Fibroblast of skin of scalp (primary cell): Measurements from ENCODE around the gene ANKRD36C.
A peak's percentile ranks its signal among the peaks of the same experiment; 100 is the strongest.
"Not testable (repeated sequence)": the region's sequence is repeated elsewhere in the genome, so short reads cannot be mapped to it uniquely, and the experiment has no call there.

Experiments
- DNase-seq: peaks from one replicate; pipeline ENCODE4 v3.0.0-alpha.2; 2013

The ANKRD36C gene

DNA sequence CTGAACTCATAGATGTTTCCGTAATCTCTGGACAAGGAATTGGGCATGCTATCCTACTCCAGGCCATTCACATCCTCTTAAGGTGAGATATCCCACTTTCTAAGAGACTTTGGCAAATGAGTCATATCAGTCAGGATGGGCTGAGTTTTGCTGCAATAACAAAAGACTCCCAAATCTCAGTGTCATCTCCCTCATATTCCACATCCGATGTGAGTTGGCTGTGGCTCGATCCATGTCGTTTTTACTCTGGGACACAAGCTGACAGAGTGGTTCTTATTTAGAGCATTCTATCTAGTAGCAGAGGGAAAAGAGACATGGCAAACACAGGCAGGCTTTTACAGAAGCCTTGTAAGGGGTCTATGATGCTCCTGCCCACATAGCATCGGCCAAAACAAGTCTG is 14.6 kb upstream of the ANKRD36C start:
- DNase-seq = not testable (repeated sequence)

DNA sequence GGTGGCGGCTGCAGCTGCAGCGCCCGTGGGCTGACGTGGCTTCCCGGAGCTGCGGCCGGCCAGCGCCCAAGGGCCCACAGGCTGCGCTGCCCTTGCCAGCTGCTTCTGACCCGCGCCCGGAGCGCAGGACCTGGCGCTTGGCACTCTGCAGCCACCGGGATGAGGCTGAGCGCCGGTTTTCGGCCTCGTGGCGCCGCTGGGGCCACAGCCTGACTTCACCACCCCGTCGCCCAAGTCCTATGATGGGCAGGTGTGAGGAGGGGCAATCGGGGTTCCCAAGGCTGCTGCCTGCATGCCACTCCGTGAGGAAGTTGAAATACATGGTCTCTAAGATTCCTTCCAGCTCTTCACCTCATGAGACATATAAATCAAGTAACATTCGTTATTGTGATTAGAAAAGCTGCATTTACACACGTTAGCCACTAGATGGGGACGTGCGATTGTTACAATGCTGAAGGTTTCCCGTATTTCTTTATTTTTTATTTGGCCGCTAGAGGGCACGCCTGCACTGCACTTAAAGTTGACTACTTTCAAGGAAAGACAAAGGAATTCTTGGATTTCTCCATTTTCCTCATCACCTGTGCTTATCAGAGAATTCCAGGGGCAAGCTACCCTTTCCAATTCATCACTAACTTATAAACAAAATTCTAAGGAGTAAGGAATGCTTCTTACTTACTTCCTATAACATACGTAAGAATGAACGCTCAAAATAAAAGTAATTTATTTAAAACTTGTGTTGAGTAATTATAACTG is 1.1 kb upstream of the ANKRD36C start:
- peak; percentile 58 for DNase-seq

- DNase-seq = not testable (repeated sequence)
These were observed 478 bp upstream of the ANKRD36C start for GRCh38 chr2:95992102-95992501.

GRCh38 chr2:95990884-95991283 is 740 bp downstream of the ANKRD36C start:
- not testable (repeated sequence) for DNase-seq

GRCh38 chr2:95951662-95952061 is 40.0 kb downstream of the ANKRD36C start:
- DNase-seq = not testable (repeated sequence)

DNA sequence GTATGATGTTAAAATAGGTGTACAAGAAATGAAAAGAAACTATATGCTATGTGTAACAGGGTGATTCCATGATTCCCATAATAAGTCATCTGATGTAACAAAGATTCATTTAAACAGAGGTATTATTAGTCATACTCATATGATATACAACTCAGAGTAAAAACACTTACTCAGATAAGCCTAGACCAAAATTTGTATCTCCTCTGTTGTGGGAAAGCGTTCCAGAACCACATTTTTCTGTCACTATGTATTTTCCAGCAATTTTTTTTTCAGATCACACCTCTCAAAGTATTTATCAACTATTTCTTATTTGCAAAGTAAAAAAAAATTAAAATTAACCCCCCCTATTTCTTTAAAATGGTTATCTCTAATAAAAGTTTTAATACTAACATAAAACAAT is 43.6 kb downstream of the ANKRD36C start:
- DNase-seq = peak; percentile 4

DNA sequence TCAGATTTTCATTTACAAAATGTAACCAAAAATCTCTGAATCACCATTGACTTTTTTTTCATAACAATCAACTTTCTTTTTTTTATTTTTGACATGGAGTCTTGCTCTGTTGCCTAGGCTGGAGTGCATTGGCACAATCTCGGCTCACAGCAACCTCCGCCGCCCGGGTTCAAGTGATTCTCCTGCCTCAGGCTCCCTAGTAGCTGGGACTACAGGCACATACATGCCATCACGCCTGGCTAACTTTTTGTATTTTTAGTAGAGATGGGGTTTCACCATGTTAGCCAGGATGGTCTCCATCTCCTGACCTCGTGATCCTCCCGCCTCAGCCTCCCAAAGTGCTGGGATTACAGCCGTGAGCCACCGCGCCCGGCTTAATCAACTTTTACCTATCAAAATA is 51.7 kb downstream of the ANKRD36C start:
- not testable (repeated sequence) for DNase-seq

DNA sequence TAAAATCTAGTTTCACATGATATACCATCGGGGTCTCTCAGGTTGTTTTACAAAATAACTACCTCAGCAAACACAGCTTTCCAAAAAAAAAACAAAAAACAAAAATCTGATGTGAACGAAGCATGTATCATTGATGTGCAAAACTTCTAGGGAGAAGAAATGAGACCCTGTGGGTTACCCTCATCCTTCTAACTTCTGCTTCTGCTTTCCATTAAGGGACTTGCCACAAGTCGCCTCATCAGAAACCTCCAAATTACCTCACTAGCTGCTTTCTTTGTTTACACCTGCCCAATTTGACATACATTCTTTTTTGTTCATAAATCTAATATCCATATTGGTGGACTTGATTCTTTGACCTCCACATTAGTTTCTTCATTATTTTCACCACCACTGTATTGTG is 60.9 kb downstream of the ANKRD36C start:
- not testable (repeated sequence) for DNase-seq

GRCh38 chr2:95917007-95917406 is 74.6 kb downstream of the ANKRD36C start:
- DNase-seq = peak; percentile 4

- not testable (repeated sequence) for DNase-seq
These were observed 76.5 kb downstream of the ANKRD36C start for GRCh38 chr2:95915131-95915530.

DNA sequence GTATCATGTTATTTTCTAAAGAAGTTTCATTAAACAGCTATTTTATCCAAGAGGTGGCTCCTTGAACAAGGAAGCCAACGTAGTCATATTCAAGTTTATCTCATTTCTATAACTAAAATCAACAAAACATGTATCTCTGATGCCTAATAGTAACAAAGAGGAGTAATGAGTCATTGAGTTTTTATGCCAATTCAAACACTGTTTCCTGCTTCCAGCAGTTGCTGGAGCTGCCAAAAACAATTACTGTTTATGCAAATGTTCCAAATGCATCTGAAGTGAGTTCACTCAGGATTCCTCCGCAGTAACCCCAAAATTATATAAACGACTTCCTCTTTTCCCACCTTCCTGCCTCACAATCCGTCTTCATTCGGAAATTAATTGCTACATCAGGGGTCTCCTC is 80.2 kb downstream of the ANKRD36C start:
- peak; percentile 74 for DNase-seq

DNA sequence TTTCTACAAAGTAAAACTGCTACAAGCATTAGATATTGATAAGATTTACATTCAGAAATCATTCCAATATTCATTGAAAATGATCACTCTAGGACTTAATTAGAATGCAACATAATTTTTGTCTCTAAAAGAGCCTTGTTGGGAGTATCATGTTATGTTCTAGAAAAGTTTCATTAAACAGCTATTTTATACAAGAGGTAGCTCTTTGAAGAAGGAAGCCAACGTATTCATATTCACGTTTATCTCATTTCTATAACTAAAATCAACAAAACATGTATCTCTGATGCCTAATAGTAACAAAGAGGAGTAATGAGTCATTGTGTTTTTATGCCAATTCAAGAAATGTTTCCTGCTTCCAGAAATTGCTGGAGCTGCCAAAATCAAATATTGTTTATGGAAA is 97.2 kb downstream of the ANKRD36C start:
- DNase-seq = not testable (repeated sequence)

- DNase-seq = not testable (repeated sequence)
These were observed 123.7 kb downstream of the ANKRD36C start for GRCh38 chr2:95867929-95868328.

DNA sequence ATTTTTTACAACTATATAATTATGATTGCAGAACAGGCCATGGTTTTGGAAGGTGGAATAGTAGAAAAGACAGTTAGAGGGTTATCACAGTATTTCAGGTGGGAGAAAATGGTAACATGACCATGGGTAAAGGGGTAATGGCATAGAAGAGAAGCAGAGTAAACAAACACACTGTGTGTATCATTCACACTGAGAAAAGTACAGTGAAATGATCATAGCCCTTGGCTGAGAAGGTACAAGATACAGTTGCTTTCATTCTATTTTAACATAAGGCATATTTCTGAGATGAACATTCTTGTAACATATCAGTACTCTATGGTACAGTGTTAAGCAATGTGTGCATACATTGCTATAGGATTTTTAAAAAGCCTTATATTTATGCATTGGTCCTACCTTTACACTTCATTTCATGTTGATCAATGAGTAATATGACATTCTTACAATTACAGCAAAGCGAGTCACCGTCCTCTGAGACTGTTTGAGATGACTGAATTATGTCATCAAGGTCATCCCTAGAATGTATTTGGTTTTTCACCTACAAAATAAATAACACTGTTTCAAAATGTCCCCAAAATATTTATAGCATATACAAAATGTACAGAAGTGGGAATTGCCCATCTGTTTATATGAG is 124.5 kb downstream of the ANKRD36C start:
- DNase-seq = not testable (repeated sequence)

GRCh38 chr2:95862121-95862520 is 129.5 kb downstream of the ANKRD36C start:
- DNase-seq = not testable (repeated sequence)

DNA sequence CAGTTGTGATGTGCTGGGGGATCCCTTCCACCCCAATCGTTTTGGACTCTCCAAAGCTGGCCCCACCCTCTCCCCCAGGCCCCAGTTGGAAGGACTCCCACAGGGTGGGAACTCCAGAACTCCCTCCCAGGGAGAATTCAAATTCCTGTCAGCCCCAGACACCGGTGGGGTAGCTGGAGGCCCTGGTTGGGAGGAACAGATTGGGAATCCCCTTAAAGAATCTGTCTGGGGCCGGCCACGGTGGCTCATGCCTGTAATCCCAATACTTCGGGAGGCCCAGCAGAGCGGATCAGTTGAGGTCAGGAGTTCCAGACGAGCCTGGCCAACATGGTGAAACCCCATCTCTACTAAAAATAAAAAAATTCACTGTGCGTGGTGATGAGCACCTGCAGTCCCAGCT is 155.5 kb downstream of the ANKRD36C start:
- no peak for DNase-seq

DNA sequence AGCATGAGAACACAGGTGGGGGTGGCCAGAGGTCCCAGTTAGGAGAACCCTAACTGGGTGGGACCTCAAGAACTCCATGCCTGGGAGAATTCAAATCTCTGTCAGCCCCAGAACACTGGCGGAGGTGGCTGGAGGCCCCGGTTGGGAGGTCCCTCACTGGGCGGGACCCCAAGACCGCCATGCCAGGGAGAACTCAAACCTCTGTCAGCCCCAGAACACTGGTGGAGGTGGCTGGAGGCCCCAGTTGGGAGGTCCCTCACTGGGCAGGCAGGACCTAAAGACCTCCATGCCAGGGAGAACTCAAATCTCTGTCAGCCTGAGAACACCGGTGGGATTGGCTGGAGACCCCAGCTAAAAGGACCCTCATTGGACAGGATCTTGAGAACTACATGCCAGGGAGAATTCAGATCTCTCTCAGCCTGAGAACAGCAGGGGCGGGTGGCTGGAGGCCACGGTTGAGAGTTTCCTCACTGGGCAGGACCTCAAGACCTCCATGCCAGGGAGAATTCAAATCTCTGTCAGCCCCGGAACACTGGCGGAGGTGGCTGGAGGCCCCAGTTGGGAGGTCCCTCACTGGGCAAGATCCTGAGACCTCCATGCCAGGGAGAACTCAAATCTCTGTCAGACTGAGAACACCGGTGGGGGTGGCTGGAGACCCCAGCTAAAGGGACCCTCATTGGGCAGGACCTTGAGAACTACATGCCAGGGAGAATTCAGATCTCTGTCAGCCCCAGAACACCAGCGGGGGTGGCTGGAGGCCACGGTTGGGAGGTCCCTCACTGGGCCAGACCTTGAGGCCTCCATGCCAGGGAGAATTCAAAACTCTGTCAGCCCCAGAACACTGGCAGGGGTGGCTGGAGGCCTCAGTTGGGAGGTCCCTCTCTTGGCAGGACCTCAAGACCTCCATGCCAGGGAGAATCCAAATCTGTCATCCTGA is 157.3 kb downstream of the ANKRD36C start:
- DNase-seq = not testable (repeated sequence)

GRCh38 chr2:95824218-95824617 is 167.4 kb downstream of the ANKRD36C start:
- DNase-seq = not testable (repeated sequence)

DNA sequence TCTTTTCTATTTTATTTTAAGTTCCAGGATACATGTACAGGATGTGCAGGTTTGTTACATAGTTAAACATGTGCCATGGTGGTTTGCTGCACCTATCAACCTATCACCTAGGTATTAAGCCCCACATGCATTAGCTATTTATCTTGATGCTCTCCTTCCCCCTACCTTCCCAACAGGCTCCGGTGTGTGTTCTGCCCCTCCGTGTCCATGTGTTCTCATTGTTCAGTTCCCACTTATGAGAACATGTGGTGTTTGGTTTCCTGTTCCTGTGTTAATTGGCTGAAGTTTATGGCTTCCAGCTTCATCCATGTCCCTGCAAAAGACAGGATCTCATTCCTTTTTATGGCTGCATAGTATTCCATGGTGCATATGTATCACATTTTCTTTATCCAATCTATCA is 174.1 kb downstream of the ANKRD36C start:
- DNase-seq = not testable (repeated sequence)

DNA sequence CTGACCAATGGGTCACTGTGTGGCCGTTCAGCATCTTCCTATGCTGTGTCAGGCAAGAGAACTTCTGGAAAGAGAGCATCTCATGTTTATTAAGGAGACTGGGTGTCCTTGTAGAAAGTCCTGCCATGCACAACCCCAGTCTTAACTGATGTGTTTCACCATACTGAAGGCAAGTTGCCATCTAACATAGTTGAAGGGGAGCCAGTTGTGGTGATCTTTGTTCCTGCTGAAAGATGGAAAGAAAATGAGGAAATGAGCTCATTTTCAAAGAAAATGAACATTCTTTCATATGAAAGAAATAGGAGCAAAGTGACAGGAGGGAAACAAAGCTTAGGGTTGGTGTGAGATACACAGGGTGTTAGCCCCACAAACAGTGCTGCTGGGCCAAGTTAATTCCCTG is 178.3 kb downstream of the ANKRD36C start:
- peak; percentile 7 for DNase-seq

GRCh38 chr2:95799892-95800291 is 191.7 kb downstream of the ANKRD36C start:
- no peak for DNase-seq

DNA sequence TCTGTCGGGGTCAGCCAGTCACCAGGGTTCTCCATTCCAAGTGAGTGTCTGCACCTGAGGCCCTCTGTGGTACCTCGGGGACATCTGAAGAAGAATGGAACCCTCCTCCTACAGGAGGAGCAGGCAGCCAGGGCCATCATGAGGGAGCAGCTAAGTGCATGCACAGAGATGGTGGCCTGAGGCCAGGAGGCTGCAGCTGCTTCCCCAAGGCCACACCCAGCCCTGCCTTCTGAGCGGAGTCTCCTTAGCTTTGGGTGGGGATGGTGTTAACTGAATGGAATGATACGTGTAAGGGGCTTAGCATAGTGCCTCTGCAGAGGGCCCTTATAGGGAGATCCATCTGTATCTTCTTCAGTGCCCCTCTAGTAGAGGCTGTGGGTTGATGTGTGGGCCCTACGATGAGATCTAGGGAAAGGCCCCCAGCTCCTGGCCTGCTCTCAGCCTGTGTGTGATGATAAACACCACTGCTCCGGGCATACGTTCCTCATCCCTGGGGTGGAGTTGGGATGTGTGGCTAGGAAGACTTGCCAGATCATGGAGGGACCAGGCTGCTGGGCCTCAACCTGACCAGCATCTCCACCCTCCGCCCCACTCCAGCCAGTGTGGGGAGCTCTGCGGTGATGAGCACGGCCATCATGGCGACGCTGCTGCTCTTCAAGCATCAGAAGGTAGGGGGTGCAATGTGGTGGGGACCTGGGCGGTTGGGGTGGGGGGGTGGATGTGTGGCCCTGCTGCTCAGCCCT is 192.3 kb downstream of the ANKRD36C start:
- not testable (repeated sequence) for DNase-seq
